Mesenchymal stem cell (in vitro differentiated cells and primary cell): ENCODE results near the gene KRTAP4-6.
"Not testable (repeated sequence)": the region's sequence is repeated elsewhere in the genome, so short reads cannot be mapped to it uniquely, and the experiment has no call there.

Experiments used
- DNase-seq: peaks from one replicate; pipeline ENCODE4 v3.0.0-alpha.2; 2013
- H2AFZ ChIP-seq: one replicate; pipeline ENCODE4 v1.6.1; 2013; ENCODE audit warnings: low read depth, mild to moderate bottlenecking, control low read depth, inconsistent platforms, low read length, moderate library complexity
- H2AK5ac ChIP-seq: 2 replicates; pipeline ENCODE4 v1.6.1; 2013; ENCODE audit warnings: low read length, moderate library complexity, mild to moderate bottlenecking, inconsistent platforms; ENCODE audit not compliant: severe bottlenecking
- H2BK120ac ChIP-seq: one replicate; pipeline ENCODE4 v1.6.1; 2013; ENCODE audit warnings: low read depth, mild to moderate bottlenecking, inconsistent platforms, low read length, moderate library complexity
- H2BK12ac ChIP-seq, 2 experiments: one replicate each; pipeline ENCODE4 v1.6.1; 2013; ENCODE audit warnings: inconsistent platforms in 2 of 2, low read length in 2 of 2, mild to moderate bottlenecking in 2 of 2, moderate library complexity in 2 of 2, control low read depth in 1 of 2
- H2BK15ac ChIP-seq: one replicate; pipeline ENCODE4 v1.6.1; 2013; ENCODE audit warnings: mild to moderate bottlenecking, low read depth, inconsistent platforms; ENCODE audit not compliant: poor library complexity, severe bottlenecking
- H2BK5ac ChIP-seq: 2 replicates; pipeline ENCODE4 v1.6.1; 2013; ENCODE audit warnings: low read depth, mild to moderate bottlenecking, low read length, control low read depth, inconsistent platforms; ENCODE audit not compliant: poor library complexity, severe bottlenecking
- H3K14ac ChIP-seq, 2 experiments: one replicate each; pipeline ENCODE4 v1.6.1; 2013; ENCODE audit warnings: inconsistent platforms in 2 of 2, low read length in 2 of 2, control low read depth in 1 of 2, mild to moderate bottlenecking in 1 of 2, moderate library complexity in 1 of 2
- H3K18ac ChIP-seq, 2 experiments: one replicate each; pipeline ENCODE4 v1.6.1; 2013; ENCODE audit warnings: inconsistent platforms in 2 of 2, low read length in 2 of 2, control low read depth in 1 of 2, low read depth in 1 of 2, mild to moderate bottlenecking in 1 of 2
- H3K23ac ChIP-seq, 2 experiments: one replicate each; pipeline ENCODE4 v1.6.1; 2013; ENCODE audit warnings: inconsistent platforms in 2 of 2, low read length in 2 of 2, mild to moderate bottlenecking in 2 of 2, moderate library complexity in 2 of 2, control low read depth in 1 of 2
- H3K27ac ChIP-seq: 2 replicates; pipeline ENCODE4 v1.5.1; 2013; ENCODE audit warnings: mild to moderate bottlenecking, moderate library complexity, low read length, control low read depth, inconsistent platforms; ENCODE audit not compliant: poor library complexity, severe bottlenecking
- H3K27me3 ChIP-seq, 2 experiments: 2 replicates each; pipeline versions ENCODE4 v1.6.1 to v1.7.0; 2013; ENCODE audit warnings: low read length in 2 of 2, mild to moderate bottlenecking in 2 of 2, moderate library complexity in 2 of 2, control low read depth in 1 of 2, inconsistent platforms in 1 of 2; ENCODE audit not compliant: control insufficient read depth in 1 of 2, insufficient read depth in 1 of 2
- H3K36me3 ChIP-seq, 2 experiments: 2 replicates each; pipeline versions ENCODE4 v1.6.1 to v1.7.0; 2013; ENCODE audit warnings: low read length in 2 of 2, control low read depth in 1 of 2, inconsistent platforms in 1 of 2, low read depth in 1 of 2, mild to moderate bottlenecking in 1 of 2; ENCODE audit not compliant: insufficient read depth in 2 of 2, control insufficient read depth in 1 of 2
- H3K4ac ChIP-seq, 2 experiments: one replicate each; pipeline ENCODE4 v1.6.1; 2013; ENCODE audit warnings: inconsistent platforms in 2 of 2, low read length in 2 of 2, mild to moderate bottlenecking in 2 of 2, moderate library complexity in 2 of 2, control low read depth in 1 of 2, low read depth in 1 of 2
- H3K4me1 ChIP-seq: 2 replicates; pipeline ENCODE4 v1.6.1; 2013; ENCODE audit warnings: low read depth, low read length, control low read depth; ENCODE audit not compliant: control insufficient read depth, insufficient read depth
- H3K4me2 ChIP-seq: 2 replicates; pipeline ENCODE4 v1.6.1; 2013; ENCODE audit warnings: low read length, mild to moderate bottlenecking, inconsistent platforms; ENCODE audit not compliant: poor library complexity, severe bottlenecking
- H3K4me3 ChIP-seq, 2 experiments: 2 replicates each; pipeline versions ENCODE4 v1.5.1 to v1.7.0; 2013; ENCODE audit warnings: low read length in 2 of 2, mild to moderate bottlenecking in 2 of 2, control low read depth in 1 of 2, low read depth in 1 of 2; ENCODE audit not compliant: insufficient read depth in 1 of 2
- H3K79me1 ChIP-seq: replicated peaks from 2 replicates; pipeline ENCODE4 v1.6.1; 2013; ENCODE audit warnings: mild to moderate bottlenecking, control low read depth, low read length, inconsistent platforms; ENCODE audit not compliant: poor library complexity, severe bottlenecking
- H3K9ac ChIP-seq: 2 replicates; pipeline ENCODE4 v1.7.0; 2013; ENCODE audit warnings: mild to moderate bottlenecking, low read length, moderate library complexity
- H3K9me3 ChIP-seq: 2 replicates; pipeline ENCODE4 v1.7.0; 2013; ENCODE audit warnings: mild to moderate bottlenecking, low read length; ENCODE audit not compliant: control insufficient read depth
- H4K8ac ChIP-seq: one replicate; pipeline ENCODE4 v1.6.1; 2013; ENCODE audit warnings: inconsistent platforms, mild to moderate bottlenecking, low read length, moderate library complexity
- H4K91ac ChIP-seq: one replicate; pipeline ENCODE4 v1.6.1; 2013; ENCODE audit warnings: mild to moderate bottlenecking, low read length, inconsistent platforms
- WGBS: methylation state at CpG from one replicate; pipeline ENCODE4 v1.1.7; 2013; ENCODE audit warnings: mixed read lengths; 5-methylcytosine and 5-hydroxymethylcytosine counted together

Gene KRTAP4-6

GRCh38 chr17:41105347-41105746, 35.0 kb downstream of the KRTAP4-6 start, which contains the start of gene KRTAP4-9:
TSS of gene KRTAP4-9 (plus strand) at chr17:41105389. CDS start at chr17:41105389, 0 bp downstream.
- not testable (repeated sequence) for H3K9ac ChIP-seq, H2AFZ ChIP-seq, H3K79me1 ChIP-seq, H2BK120ac ChIP-seq, H3K23ac ChIP-seq, H2BK5ac ChIP-seq, H2AK5ac ChIP-seq, H3K4ac ChIP-seq, H3K9me3 ChIP-seq, H3K4me1 ChIP-seq, H4K8ac ChIP-seq, H3K14ac ChIP-seq, H3K4me3 ChIP-seq, DNase-seq, H3K27me3 ChIP-seq, H3K4me2 ChIP-seq, H2BK15ac ChIP-seq, H4K91ac ChIP-seq, H3K36me3 ChIP-seq, H3K18ac ChIP-seq
- Histone ChIP-seq H2BK12ac (peak within 1 kb of the TSS in 1 of 2 experiments; percentile 31), H3K27ac (peak within 1 kb of the TSS; percentile 75)
- WGBS: 85% methylated on average over 8 of the region's 10 CpGs

GRCh38 chr17:41104386-41105038, 35.8 kb downstream of the KRTAP4-6 start:
- H2BK15ac ChIP-seq, H3K4ac ChIP-seq, H3K14ac ChIP-seq, H3K23ac ChIP-seq, H2BK120ac ChIP-seq, H3K4me3 ChIP-seq, H2BK12ac ChIP-seq, H3K18ac ChIP-seq, H4K8ac ChIP-seq, H3K9me3 ChIP-seq, H3K36me3 ChIP-seq, H3K4me1 ChIP-seq, H2AK5ac ChIP-seq, H3K79me1 ChIP-seq, H3K27me3 ChIP-seq, H2AFZ ChIP-seq, H4K91ac ChIP-seq, H3K4me2 ChIP-seq, H2BK5ac ChIP-seq, H3K9ac ChIP-seq: not testable (repeated sequence)
- WGBS: no CpG with 5 or more reads among the region's 2 CpGs
- H3K27ac ChIP-seq: peak overlapping the region; percentile 75
- DNase-seq: peak; percentile 42

- DNase-seq: peak; percentile 13
- Histone ChIP-seq H3K36me3 (no peaks in the 10 kb centered on the region), H3K9ac (no peak overlapping the region), H2BK12ac (no peak overlapping the region), H2AFZ (no peak overlapping the region), H3K23ac (no peak overlapping the region), H3K79me1 (no peaks in the 10 kb centered on the region), H2BK120ac (no peak overlapping the region), H3K18ac (no peak overlapping the region), H3K9me3 (no peaks in the 10 kb centered on the region), H2BK15ac (no peak overlapping the region), H4K8ac (no peak overlapping the region), H3K4me3 (no peak overlapping the region), H3K4ac (no peak overlapping the region), H3K4me2 (no peak overlapping the region), H4K91ac (no peak overlapping the region), H2BK5ac (no peak overlapping the region), H3K14ac (no peak overlapping the region), H3K4me1 (peaks cover 9% of the 10 kb centered on the region), H3K27ac (peak overlapping the region; percentile 83), H3K27me3 (no peaks in the 10 kb centered on the region), H2AK5ac (no peak overlapping the region)
- WGBS: no CpG with 5 or more reads among the region's 1 CpG
These were observed 36.4 kb downstream of the KRTAP4-6 start for GRCh38 chr17:41103896-41104295.

GRCh38 chr17:41101586-41102259, 38.6 kb downstream of the KRTAP4-6 start, which contains the start of gene KRTAP4-16:
TSS of gene KRTAP4-16 (minus strand) at chr17:41102209. CDS start at chr17:41102209, 0 bp downstream.
- no peak within 1 kb of the TSS for H2BK15ac ChIP-seq
- H3K9ac ChIP-seq: no peak within 1 kb of the TSS
- H3K9me3 ChIP-seq: no peaks in the 10 kb centered on the region
- no peak for DNase-seq
- H2BK12ac ChIP-seq: no peak within 1 kb of the TSS
- peak within 1 kb of the TSS; percentile 23 for H4K91ac ChIP-seq
- H2BK120ac ChIP-seq: no peak within 1 kb of the TSS
- H3K79me1 ChIP-seq: no peaks in the 10 kb centered on the region
- no peak within 1 kb of the TSS for H3K4me2 ChIP-seq
- no peak within 1 kb of the TSS for H2AFZ ChIP-seq
- peaks cover 17% of the 10 kb centered on the region for H3K4me1 ChIP-seq
- H3K18ac ChIP-seq: no peak within 1 kb of the TSS
- H3K4ac ChIP-seq: no peak within 1 kb of the TSS
- H2AK5ac ChIP-seq: no peak within 1 kb of the TSS
- H2BK5ac ChIP-seq: no peak within 1 kb of the TSS
- no peaks in the 10 kb centered on the region for H3K27me3 ChIP-seq
- H3K27ac ChIP-seq: no peak within 1 kb of the TSS
- H3K4me3 ChIP-seq: no peak within 1 kb of the TSS
- peak within 1 kb of the TSS in 1 of 2 experiments; percentile 60 for H3K23ac ChIP-seq
- 68% methylated on average over 9 of the region's 10 CpGs for WGBS
- H3K14ac ChIP-seq: peak within 1 kb of the TSS in 1 of 2 experiments; percentile 77
- no peaks in the 10 kb centered on the region for H3K36me3 ChIP-seq
- no peak within 1 kb of the TSS for H4K8ac ChIP-seq
